ENCODE results near the gene PXDN.

GRCh38 chr2:1586923-1587840 lies 157.1 kb downstream of the PXDN start:
- TF ChIP-seq ELK1 (IDR thresholded peaks at IDR 0.05; ENCODE audit: borderline replicate concordance, low read depth, low read length): no peak
- no peak for TF ChIP-seq CTCF (conservative IDR thresholded peaks at IDR 0.05; ENCODE audit: low read depth, low read length)
- TF ChIP-seq BHLHE40 (IDR thresholded peaks at IDR 0.05; ENCODE audit: low read depth, low read length): no peak
- no peak for TF ChIP-seq RFX5 (IDR thresholded peaks at IDR 0.05; ENCODE audit: low read depth, low read length)
- TF ChIP-seq POLR2A (IDR thresholded peaks at IDR 0.05; ENCODE audit: low read depth, low read length): no peak
- no peak for TF ChIP-seq USF2 (IDR thresholded peaks at IDR 0.05; ENCODE audit: low read depth, low read length)
- no peak for TF ChIP-seq FOS (IDR thresholded peaks at IDR 0.05; ENCODE audit: low read depth, low read length)
- no peak for TF ChIP-seq NFE2L2 (IDR thresholded peaks at IDR 0.05; ENCODE audit: low read depth, low read length)
- no peak for TF ChIP-seq MXI1 (IDR thresholded peaks at IDR 0.05; ENCODE audit: borderline replicate concordance, low read depth, low read length)
- TF ChIP-seq SMC3 (IDR thresholded peaks at IDR 0.05; ENCODE audit: low read depth, low read length): no peak
